Measurements from ENCODE around the gene LYZL4.

- TF ChIP-seq EZH2phosphoT487 (IDR thresholded peaks at IDR 0.05; ENCODE audit: low read depth), result no peak
- TF ChIP-seq CTCF (IDR thresholded peaks at IDR 0.05; ENCODE audit: low read depth, low read length), result no peak
Observed at GRCh38 chr3:42366550-42366949, 43.9 kb downstream of the LYZL4 start.

All from OCI-LY3 (cell line).